Neural progenitor cell (in vitro differentiated cells): ENCODE measurements around the gene CD300LF. TPM values are rescaled to one million over a fixed set of nuclear protein-coding genes. Genes with fewer than 3 reads are reported as not detected.

ENCODE experiments used
- DNase-seq: peaks from one replicate; pipeline ENCODE4 v3.0.0-alpha.2; 2016; ENCODE audit warnings: low spot score
- H2AFZ ChIP-seq: fragments of 200-600 bp; sonication (generic); replicated peaks from 2 replicates; pipeline ENCODE4 v1.6.1; 2016; ENCODE audit warnings: antibody characterized with exemption
- H3F3A ChIP-seq: fragments of 200-600 bp; sonication (generic); 2 replicates; pipeline ENCODE4 v1.6.1; 2016; ENCODE audit warnings: antibody characterized with exemption, low read depth
- H3K27ac ChIP-seq: fragments of 200-600 bp; sonication (generic); 2 replicates; pipeline ENCODE4 v1.5.1; 2016; ENCODE audit warnings: mild to moderate bottlenecking
- H3K27me3 ChIP-seq: fragments of 200-600 bp; sonication (generic); 2 replicates; pipeline ENCODE4 v1.6.1; 2016; ENCODE audit warnings: mild to moderate bottlenecking, moderate library complexity
- H3K36me3 ChIP-seq: fragments of 200-600 bp; sonication (generic); 2 replicates; pipeline ENCODE4 v1.5.1; 2016
- H3K4me1 ChIP-seq: fragments of 200-600 bp; sonication (generic); 2 replicates; pipeline ENCODE4 v1.6.1; 2016; ENCODE audit warnings: mixed run types
- H3K4me2 ChIP-seq: fragments of 200-600 bp; sonication (generic); 2 replicates; pipeline ENCODE4 v1.6.1; 2016
- H3K4me3 ChIP-seq: fragments of 200-600 bp; sonication (generic); 2 replicates; pipeline ENCODE4 v1.5.1; 2016
- H3K79me2 ChIP-seq: fragments of 200-600 bp; sonication (generic); 2 replicates; pipeline ENCODE4 v1.6.1; 2016; ENCODE audit warnings: low read depth
- H3K9ac ChIP-seq: fragments of 200-600 bp; sonication (generic); 2 replicates; pipeline ENCODE4 v1.6.1; 2016
- H3K9me3 ChIP-seq: fragments of 200-600 bp; sonication (generic); 2 replicates; pipeline ENCODE4 v1.5.1; 2016; ENCODE audit warnings: low read depth
- H4K20me1 ChIP-seq: fragments of 200-600 bp; sonication (generic); 2 replicates; pipeline ENCODE4 v1.6.1; 2016; ENCODE audit warnings: low read depth
- H3K27ac Mint-ChIP-seq: 3 replicates; pipeline ENCODE4 v1.8.0; 2021; ENCODE audit warnings: mixed read lengths
- H3K27me3 Mint-ChIP-seq: 2 replicates; pipeline ENCODE4 v1.8.0; 2022; ENCODE audit warnings: low read depth, mild to moderate bottlenecking, inconsistent platforms, moderate library complexity, mixed read lengths; ENCODE audit not compliant: insufficient read depth
- H3K36me3 Mint-ChIP-seq: 3 replicates; pipeline ENCODE4 v1.8.0; 2021; ENCODE audit warnings: mixed read lengths
- H3K4me1 Mint-ChIP-seq: 3 replicates; pipeline ENCODE4 v1.8.0; 2021; ENCODE audit warnings: mixed read lengths
- H3K4me3 Mint-ChIP-seq: 3 replicates; pipeline ENCODE4 v1.8.0; 2021; ENCODE audit warnings: mild to moderate bottlenecking, moderate library complexity, mixed read lengths
- H3K9me3 Mint-ChIP-seq: 3 replicates; pipeline ENCODE4 v1.8.0; 2020; ENCODE audit warnings: mixed read lengths
- CTCF ChIP-seq: fragments of 200-600 bp; sonication (generic); IDR thresholded peaks from 2 replicates; pipeline ENCODE4 v1.5.1; 2017; ENCODE audit warnings: antibody characterized with exemption, mild to moderate bottlenecking
- EZH2 ChIP-seq: fragments of 200-600 bp; sonication (generic); IDR thresholded peaks from 2 replicates; pipeline ENCODE4 v1.6.1; 2017; ENCODE audit warnings: antibody characterized with exemption, mild to moderate bottlenecking, moderate library complexity
- EZH2phosphoT487 ChIP-seq: fragments of 200-600 bp; sonication (generic); IDR thresholded peaks from 2 replicates; pipeline ENCODE4 v1.6.1; 2017; ENCODE audit warnings: antibody characterized with exemption
- total RNA-seq: library from RNA; depleted of rRNA; stranded (reverse); fragments of >200 nt; gene quantifications from 2 replicates; pipeline ENCODE4 v1.2.3, GENCODE V29; 2015; ENCODE audit warnings: low replicate concordance

The CD300LF gene
- total RNA-seq, 1 donor from 2014 or later = not detected

DNA sequence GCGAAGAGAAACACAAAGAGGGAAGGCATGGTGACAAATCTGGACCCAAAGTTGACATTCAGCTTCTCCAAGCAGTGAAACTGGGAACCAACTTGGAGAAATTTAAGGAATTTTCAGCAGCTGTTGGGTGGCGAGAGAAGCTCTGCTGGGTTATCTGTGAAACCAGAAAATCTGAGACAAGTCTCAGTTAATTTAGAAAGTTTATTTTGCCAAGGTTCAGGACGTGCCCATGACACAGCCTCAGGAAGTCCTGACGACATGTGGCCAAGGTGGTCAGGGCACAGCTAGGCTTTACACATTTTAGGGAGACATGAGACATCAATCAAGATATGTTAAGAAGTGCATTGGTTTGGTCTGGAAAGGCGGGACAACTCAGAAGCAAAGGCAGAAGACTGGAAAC, 11.2 kb upstream of the CD300LF start:
- no peak for DNase-seq
- H3K4me3 Mint-ChIP-seq = no peak overlapping the region
- no peaks in the 10 kb centered on the region for H3K36me3 Mint-ChIP-seq

GRCh38 chr17:74722782-74723181, 10.1 kb upstream of the CD300LF start:
- DNase-seq = no peak
- Mint-ChIP-seq H3K4me3 (no peak overlapping the region), H3K36me3 (no peaks in the 10 kb centered on the region), H3K27ac (no peak overlapping the region), H3K27me3 (peaks cover 4% of the 10 kb centered on the region), H3K4me1 (no peaks in the 10 kb centered on the region), H3K9me3 (no peaks in the 10 kb centered on the region)
- Histone ChIP-seq H3K4me3 (no peak overlapping the region), H3K27ac (no peak overlapping the region), H3K79me2 (no peaks in the 10 kb centered on the region), H4K20me1 (no peaks in the 10 kb centered on the region), H3K4me1 (no peaks in the 10 kb centered on the region), H3K9me3 (no peaks in the 10 kb centered on the region), H3K4me2 (no peak overlapping the region), H3F3A (no peaks in the 10 kb centered on the region), H3K9ac (no peak overlapping the region), H2AFZ (no peak overlapping the region), H3K36me3 (no peaks in the 10 kb centered on the region), H3K27me3 (peaks cover 21% of the 10 kb centered on the region)
- TF ChIP-seq EZH2 (no peak), CTCF (no peak), EZH2phosphoT487 (no peak)

More for the DNA sequence above, 11.2 kb upstream of the CD300LF start:
- peaks cover 21% of the 10 kb centered on the region for H3K27me3 ChIP-seq
- H2AFZ ChIP-seq = no peak overlapping the region
- no peaks in the 10 kb centered on the region for H3K4me1 ChIP-seq
- no peak for TF ChIP-seq CTCF
- no peak overlapping the region for H3K4me2 ChIP-seq
- no peak overlapping the region for H3K4me3 ChIP-seq
- H3K79me2 ChIP-seq = no peaks in the 10 kb centered on the region
- H4K20me1 ChIP-seq = no peaks in the 10 kb centered on the region
- no peaks in the 10 kb centered on the region for H3K9me3 ChIP-seq
- Mint-ChIP-seq H3K27ac (no peak overlapping the region), H3K4me1 (no peaks in the 10 kb centered on the region), H3K27me3 (peaks cover 4% of the 10 kb centered on the region), H3K9me3 (no peaks in the 10 kb centered on the region)
- no peak overlapping the region for H3K27ac ChIP-seq
- H3F3A ChIP-seq = peaks cover 10% of the 10 kb centered on the region
- H3K36me3 ChIP-seq = no peaks in the 10 kb centered on the region
- H3K9ac ChIP-seq = no peak overlapping the region

DNA sequence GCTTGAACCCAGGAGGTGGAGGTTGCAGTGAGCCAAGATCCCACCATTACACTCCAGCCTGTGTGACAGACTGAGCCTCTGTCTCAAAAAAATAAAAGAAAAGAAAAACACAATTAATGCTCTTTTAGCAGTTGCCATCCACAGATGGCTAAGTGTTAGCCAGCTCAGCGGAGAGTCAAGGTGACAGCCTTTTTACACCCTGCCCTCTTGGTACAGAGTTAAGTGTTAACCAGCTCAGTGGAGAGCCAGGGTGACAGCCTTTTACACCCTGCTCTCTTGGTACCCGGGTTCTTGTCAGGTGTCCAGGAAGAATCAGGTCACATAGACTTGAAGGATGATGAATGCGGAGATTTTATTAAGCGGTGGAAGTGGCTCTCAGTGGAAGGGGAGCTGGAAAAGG, 7.8 kb upstream of the CD300LF start:
- H3K9me3 ChIP-seq = no peaks in the 10 kb centered on the region
- no peaks in the 10 kb centered on the region for H3K79me2 ChIP-seq
- H3K27ac ChIP-seq = no peak overlapping the region
- no peaks in the 10 kb centered on the region for H4K20me1 ChIP-seq
- TF ChIP-seq CTCF (no peak), EZH2 (no peak)
- peaks cover 8% of the 10 kb centered on the region for H3K27me3 Mint-ChIP-seq
- H3K4me1 Mint-ChIP-seq = no peaks in the 10 kb centered on the region
- no peaks in the 10 kb centered on the region for H3K4me1 ChIP-seq
- no peak overlapping the region for H3K4me3 Mint-ChIP-seq
- no peaks in the 10 kb centered on the region for H3K9me3 Mint-ChIP-seq
- H3K9ac ChIP-seq = no peak overlapping the region
- H3K4me2 ChIP-seq = no peak overlapping the region
- H3K27me3 ChIP-seq = peaks cover 21% of the 10 kb centered on the region
- H2AFZ ChIP-seq = no peak overlapping the region
- H3K36me3 Mint-ChIP-seq = no peaks in the 10 kb centered on the region
- H3K27ac Mint-ChIP-seq = no peak overlapping the region
- no peak overlapping the region for H3K4me3 ChIP-seq
- no peaks in the 10 kb centered on the region for H3F3A ChIP-seq
- H3K36me3 ChIP-seq = no peaks in the 10 kb centered on the region
- no peak for DNase-seq

GRCh38 chr17:74715144-74715543, 2.4 kb upstream of the CD300LF start:
- H3K36me3 Mint-ChIP-seq = no peaks in the 10 kb centered on the region
- DNase-seq = no peak
- no peak overlapping the region for H3K4me3 ChIP-seq
- H3K27ac ChIP-seq = no peak overlapping the region
- H3K27me3 Mint-ChIP-seq = peaks cover 11% of the 10 kb centered on the region
- no peak overlapping the region for H3K9ac ChIP-seq
- no peaks in the 10 kb centered on the region for H3K9me3 Mint-ChIP-seq
- H3K36me3 ChIP-seq = no peaks in the 10 kb centered on the region
- H3K9me3 ChIP-seq = no peaks in the 10 kb centered on the region
- no peak overlapping the region for H3K4me3 Mint-ChIP-seq
- TF ChIP-seq EZH2 (no peak), EZH2phosphoT487 (no peak), CTCF (no peak)
- H3F3A ChIP-seq = no peaks in the 10 kb centered on the region
- no peaks in the 10 kb centered on the region for H3K79me2 ChIP-seq
- H3K4me2 ChIP-seq = no peak overlapping the region
- no peaks in the 10 kb centered on the region for H3K4me1 Mint-ChIP-seq
- no peaks in the 10 kb centered on the region for H3K4me1 ChIP-seq
- H2AFZ ChIP-seq = no peak overlapping the region
- no peak overlapping the region for H3K27ac Mint-ChIP-seq
- H3K27me3 ChIP-seq = peaks cover 15% of the 10 kb centered on the region
- no peaks in the 10 kb centered on the region for H4K20me1 ChIP-seq
